ENCODE measurements around the gene ITGA1.
"Not testable (repeated sequence)": the region's sequence is repeated elsewhere in the genome, so short reads cannot be mapped to it uniquely, and the experiment has no call there.

The ITGA1 gene

DNA sequence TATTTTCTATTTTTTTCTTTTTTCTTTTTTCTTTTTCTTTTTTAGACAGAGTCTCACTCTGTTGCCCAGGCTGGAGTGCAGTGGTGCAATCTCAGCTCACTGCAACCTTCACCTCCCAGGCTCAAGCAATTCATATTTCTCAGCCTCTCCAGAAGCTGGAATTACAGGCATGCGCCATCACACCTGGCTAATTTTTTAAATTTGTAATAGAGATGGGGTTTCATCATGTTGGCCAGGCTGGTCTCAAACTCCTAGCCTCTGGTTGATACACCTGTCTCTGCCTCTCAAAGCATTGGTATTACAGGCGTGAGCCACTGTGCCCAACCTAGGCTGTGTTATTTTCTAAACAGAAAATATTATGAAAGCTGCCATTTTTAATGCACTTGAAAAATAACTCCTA is 78.3 kb downstream of the ITGA1 start:
- not testable (repeated sequence) for DNase-seq (ENCODE audit: low spot score)

GRCh38 chr5:52867809-52868208 is 80.1 kb downstream of the ITGA1 start:
- no peak for DNase-seq (ENCODE audit: low spot score)

- no peak for DNase-seq (ENCODE audit: low spot score)
Observed at GRCh38 chr5:52868417-52868816, 80.7 kb downstream of the ITGA1 start.

- no peak for DNase-seq (ENCODE audit: low spot score)
Observed at GRCh38 chr5:52869391-52869790, 81.7 kb downstream of the ITGA1 start.

GRCh38 chr5:52870448-52870847 is 82.7 kb downstream of the ITGA1 start:
- no peak for DNase-seq (ENCODE audit: low spot score)

DNA sequence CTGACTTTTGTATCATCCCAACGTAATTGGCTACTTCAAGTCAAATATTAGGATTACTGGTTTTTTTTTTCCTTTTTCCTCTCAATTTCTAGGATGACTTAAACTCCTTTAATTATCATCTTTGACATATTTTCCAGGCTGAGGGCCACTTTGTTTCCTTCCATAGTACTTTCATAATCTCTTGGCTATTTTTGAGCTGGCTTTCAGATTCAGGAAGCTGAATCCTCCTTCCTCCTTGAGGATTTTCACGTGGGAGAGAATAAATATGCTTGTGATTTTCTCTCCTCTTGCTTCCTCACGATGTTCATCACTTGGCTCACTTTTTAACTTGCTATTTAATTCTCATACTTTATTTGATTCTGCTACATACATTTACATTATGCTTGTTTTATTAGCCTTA is 88.1 kb downstream of the ITGA1 start:
- no peak for DNase-seq (ENCODE audit: low spot score)

DNA sequence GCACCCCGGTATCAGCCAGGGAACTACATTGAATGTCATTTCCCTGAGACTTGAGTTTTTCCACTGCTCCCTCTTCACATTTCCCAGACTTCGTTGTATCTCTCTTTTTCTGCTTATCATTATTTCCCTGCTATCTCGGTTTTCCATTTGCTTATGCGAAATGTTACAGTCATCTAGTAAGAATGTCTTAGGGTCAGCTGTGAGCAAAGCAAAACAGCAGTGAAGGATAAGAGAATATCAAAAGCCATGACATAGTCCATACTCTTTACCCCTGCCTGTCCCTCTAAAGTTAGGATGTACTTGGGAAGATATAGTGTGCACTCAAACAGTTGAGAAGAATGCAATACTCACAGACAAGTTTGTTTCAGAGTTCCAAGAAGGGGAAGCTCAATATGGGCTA is 88.7 kb downstream of the ITGA1 start:
- no peak for DNase-seq (ENCODE audit: low spot score)

DNA sequence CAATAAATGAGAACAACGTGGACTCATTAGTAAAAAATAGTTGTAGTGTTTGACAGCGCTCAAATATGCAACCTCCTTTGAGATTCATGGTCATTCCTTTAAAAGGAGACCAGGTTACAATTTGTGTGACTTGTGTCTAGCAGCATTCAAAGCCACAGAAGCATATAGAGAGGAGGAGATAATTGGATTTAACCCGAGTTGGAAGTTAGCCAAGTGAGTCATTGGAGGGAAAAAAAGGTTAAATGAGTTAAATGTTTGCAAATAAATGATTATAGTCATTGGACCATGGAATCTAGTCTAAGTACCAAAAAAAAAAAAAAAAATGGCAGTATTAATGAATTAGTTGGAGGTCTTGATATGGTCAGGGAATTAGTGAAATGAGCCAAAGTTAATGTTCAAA is 90.9 kb downstream of the ITGA1 start:
- DNase-seq (ENCODE audit: low spot score), result no peak

DNA sequence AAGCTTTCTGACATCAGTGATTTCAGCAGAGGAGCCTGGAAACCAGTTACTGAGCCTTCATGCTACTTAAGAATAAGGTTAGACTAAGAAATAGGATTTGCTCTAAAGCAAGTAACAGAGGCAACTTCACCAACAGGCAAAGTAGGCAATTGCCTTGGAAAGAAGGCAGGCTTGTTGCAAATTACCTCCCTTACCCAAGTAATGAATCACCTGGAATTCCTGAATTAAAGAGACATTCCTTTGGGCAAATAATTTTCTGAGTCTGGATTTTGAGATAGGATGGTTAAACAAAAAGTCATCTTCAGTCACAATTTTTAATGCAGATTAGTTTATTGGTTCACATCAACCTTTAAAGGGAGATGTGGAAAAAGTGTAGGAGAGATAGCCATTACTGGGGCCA is 92.8 kb downstream of the ITGA1 start:
- DNase-seq (ENCODE audit: low spot score), result no peak

DNA sequence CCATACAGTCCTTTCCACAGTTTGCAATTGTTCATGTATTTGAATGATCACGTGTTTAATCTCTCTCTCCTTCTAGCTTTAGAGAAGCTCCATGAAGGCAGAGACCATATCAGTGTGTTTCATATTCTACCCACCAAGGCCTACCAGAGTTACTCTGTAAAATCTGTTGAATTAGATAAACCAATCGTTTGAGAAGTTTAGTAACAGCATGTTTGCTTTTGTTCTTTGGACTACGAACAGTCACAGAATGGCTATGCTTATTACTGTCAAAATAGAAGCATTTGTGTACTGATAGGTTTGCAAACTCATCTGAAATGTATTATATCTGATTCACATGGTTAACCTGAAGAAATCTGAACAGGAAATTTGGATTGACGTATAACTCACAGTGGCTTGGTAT is 93.8 kb downstream of the ITGA1 start:
- no peak for DNase-seq (ENCODE audit: low spot score)

- DNase-seq (ENCODE audit: low spot score), result no peak
Observed at GRCh38 chr5:52883110-52883509, 95.4 kb downstream of the ITGA1 start.

GRCh38 chr5:52884453-52884852 is 96.7 kb downstream of the ITGA1 start:
- no peak for DNase-seq (ENCODE audit: low spot score)

DNA sequence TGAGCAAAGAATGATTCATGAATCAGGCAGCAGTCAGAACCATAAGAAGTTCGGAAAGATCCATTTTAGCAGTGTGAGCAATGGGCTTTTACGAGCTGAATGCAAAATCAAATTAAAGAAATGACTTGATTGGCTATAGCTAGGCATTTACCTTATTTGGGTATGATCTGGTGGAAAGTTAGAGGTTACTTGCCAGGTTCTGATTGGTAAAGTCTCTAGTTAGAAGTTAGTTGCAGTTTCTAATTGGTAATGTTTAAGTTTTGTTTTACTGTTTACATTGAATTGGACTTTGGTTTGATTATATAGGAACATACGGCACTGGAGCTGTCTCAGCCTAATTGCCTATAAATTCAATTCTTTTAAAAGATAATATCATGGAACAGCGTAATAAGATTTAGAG is 97.9 kb downstream of the ITGA1 start:
- no peak for DNase-seq (ENCODE audit: low spot score)

DNA sequence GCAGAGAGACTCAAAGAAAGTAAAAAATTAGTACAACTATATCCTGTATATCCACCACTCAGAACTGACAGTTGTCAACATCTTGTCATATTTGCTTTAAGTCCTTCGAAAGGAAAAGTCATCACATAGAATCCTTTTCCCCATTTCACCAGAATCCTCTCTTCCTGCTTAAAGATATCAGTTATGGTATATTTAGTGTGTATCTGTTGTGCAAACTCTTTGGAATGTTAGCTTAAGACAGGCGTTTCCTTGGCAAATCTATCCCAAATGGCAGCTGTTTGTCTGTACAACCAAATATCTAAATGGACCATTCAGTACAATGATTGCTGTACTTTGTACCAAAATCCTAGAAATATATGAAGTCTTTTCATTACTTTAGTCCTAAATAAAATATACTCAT is 98.5 kb downstream of the ITGA1 start:
- DNase-seq (ENCODE audit: low spot score), result no peak

GRCh38 chr5:52887066-52887465 is 99.3 kb downstream of the ITGA1 start:
- no peak for DNase-seq (ENCODE audit: low spot score)

- no peak for DNase-seq (ENCODE audit: low spot score)
Observed at GRCh38 chr5:52888363-52888762, 100.6 kb downstream of the ITGA1 start.

GRCh38 chr5:52892242-52892878 is 104.6 kb downstream of the ITGA1 start:
- no peak for DNase-seq (ENCODE audit: low spot score)

- no peak for DNase-seq (ENCODE audit: low spot score)
Observed at GRCh38 chr5:52893105-52893504, 105.4 kb downstream of the ITGA1 start.

- DNase-seq (ENCODE audit: low spot score), result no peak
Observed at GRCh38 chr5:52893863-52894262, 106.1 kb downstream of the ITGA1 start.

- DNase-seq (ENCODE audit: low spot score), result no peak
Observed at GRCh38 chr5:52894451-52894850, 106.7 kb downstream of the ITGA1 start.

DNA sequence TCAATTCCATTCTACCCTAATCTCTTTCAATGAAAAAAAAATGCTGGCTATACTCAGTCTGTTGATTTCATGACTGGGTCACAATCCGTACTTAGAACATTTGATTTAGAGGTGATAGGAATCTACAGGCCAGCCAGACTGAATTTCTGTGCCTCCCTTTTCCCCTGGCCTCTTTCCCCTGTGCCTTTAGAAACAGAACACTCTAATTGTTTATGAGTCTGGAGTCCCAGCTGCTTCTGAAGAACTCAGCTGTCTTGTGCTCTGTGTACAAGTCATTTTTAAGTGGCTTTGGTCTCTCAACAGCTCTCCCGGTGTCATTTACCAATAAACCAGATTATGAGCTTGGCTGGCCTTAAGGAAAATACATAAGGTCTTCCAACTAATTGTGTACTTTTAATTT is 107.4 kb downstream of the ITGA1 start:
- no peak for DNase-seq (ENCODE audit: low spot score)

- no peak for DNase-seq (ENCODE audit: low spot score)
Observed at GRCh38 chr5:52895572-52896413, 108.1 kb downstream of the ITGA1 start.

DNA sequence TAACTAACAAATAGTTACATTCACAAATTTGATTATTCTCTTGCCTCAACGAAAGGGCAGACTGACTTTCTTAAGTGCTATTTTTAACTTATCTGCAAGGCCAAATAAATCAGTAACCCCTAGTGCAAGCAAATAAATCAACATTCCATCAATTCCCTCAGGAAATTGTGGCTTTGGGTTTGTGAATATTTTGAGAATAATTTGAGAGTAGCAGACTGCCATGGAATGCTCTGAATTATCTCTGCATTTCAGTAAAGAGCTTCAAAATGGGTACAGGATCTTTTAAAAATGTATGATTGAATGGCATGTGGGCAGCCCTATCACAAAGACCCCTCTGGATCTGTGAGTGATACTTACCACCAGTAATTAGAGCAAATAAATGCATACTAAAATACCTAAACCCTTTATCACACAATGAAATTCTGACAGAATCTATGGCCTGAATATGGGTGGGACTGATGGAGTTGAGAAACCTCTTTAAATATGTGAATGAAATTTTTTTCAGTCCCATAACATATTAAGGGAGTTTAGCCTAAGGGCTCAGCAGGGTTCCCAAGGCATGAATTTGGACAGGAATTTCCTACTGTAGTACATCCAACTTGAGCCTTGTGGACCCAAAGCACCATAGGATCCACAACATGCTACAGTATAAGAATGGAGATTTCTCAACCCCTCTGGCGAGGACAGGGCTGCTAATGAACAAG is 109.0 kb downstream of the ITGA1 start:
- DNase-seq (ENCODE audit: low spot score), result no peak

Data from hematopoietic multipotent progenitor cell treated with erythropoietin and hydrocortisone succinate and interleukin-3 and kit ligand, for 15 days (in vitro differentiated cells).